AG09309 (cell line): ENCODE results near the gene RIN2.

Experiments used
- DNase-seq: peaks from one replicate; pipeline ENCODE4 v3.0.0-alpha.2; 2010; ENCODE audit warnings: low read depth
- H3K4me3 ChIP-seq: 2 replicates; pipeline ENCODE4 v1.5.1; 2011; ENCODE audit warnings: mild to moderate bottlenecking, low read depth, low read length, moderate library complexity; ENCODE audit not compliant: control insufficient read depth
- TF ChIP-seq, protein P1 (sequence below): IDR thresholded peaks from 2 replicates; pipeline ENCODE4 v1.5.1; 2011; ENCODE audit warnings: mild to moderate bottlenecking, low read depth, low read length, inconsistent platforms; ENCODE audit not compliant: insufficient read depth, control insufficient read depth; ENCODE audit errors: missing control alignments

RIN2 gene

DNA sequence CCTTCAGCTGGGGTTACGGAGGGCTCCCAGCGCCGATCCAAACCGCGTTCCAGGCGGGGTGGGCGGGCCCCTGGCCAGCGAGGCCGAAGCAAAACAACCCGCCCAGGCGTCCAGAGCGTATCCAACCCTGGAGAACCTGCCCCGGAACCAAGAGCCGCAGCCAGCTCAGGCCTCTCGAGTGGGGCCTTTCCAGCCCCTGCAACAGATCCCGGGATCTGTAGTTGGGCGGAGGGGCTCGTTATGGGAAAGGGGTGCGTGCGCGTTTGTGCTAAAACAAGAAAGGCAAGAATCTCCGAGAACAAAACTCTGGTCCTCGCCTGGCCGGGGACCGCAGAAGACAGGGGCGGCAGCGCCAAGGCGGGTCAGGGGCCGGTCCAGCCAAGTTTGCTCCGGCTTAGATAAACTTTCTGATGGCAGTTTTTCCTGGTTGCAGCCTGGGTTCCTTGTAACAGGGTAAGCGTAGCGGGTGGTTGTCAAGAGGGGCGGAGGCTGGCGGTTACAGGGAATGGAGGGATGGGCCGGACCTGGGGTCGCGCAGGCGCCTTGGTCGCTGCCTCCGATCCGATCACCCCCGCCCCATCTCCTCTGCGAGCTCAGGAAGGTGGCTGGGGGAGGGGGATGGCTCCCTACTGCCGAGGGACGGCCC, 448 bp upstream of the RIN2 start:
- TF ChIP-seq, protein P1, sequence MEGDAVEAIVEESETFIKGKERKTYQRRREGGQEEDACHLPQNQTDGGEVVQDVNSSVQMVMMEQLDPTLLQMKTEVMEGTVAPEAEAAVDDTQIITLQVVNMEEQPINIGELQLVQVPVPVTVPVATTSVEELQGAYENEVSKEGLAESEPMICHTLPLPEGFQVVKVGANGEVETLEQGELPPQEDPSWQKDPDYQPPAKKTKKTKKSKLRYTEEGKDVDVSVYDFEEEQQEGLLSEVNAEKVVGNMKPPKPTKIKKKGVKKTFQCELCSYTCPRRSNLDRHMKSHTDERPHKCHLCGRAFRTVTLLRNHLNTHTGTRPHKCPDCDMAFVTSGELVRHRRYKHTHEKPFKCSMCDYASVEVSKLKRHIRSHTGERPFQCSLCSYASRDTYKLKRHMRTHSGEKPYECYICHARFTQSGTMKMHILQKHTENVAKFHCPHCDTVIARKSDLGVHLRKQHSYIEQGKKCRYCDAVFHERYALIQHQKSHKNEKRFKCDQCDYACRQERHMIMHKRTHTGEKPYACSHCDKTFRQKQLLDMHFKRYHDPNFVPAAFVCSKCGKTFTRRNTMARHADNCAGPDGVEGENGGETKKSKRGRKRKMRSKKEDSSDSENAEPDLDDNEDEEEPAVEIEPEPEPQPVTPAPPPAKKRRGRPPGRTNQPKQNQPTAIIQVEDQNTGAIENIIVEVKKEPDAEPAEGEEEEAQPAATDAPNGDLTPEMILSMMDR = no peak
- DNase-seq = no peak
- peak overlapping the region; percentile 85 for H3K4me3 ChIP-seq

DNA sequence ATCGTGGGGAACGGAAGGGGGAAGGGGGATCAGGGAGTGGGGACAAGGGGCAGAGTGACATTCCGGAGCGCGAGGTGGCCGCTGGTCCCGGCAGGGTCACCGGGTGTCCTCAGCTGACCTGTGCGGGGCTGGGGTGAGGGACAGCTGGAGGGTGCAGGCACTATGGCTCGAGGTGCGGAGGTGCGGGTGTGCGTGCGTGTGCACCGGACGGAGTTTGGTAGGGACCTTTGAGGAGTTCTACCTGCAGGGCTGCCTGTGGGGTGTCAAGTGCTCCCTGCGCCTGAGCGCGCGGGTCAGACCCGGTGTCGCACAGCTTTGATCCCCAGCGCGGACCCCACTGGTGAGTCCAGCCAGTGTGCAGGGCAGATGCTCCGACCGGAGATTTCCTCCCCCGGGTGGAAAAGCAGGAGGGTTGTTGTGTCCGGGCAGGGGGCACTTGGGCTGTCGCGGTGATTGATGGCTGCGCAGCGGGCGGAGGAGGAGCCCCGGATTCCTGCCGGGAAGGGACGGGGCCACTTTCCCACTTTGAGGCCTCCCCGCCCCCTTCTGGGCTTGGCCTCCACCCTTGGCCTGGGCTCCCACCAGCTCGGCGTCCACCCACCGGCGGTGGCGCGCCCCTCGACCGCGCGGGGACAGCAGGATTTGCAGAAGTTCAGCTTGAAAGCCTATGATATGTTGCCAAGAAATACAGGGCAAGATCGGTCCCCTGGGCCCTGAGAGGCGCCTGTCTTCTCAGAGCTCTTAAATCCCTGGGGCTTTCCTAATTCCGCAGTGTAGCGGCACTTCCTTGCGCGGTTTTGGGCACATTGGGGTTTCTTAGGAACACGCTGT, 658 bp downstream of the RIN2 start:
- no peak for DNase-seq
- TF ChIP-seq, protein P1 = no peak
- peak overlapping the region; percentile 85 for H3K4me3 ChIP-seq

DNA sequence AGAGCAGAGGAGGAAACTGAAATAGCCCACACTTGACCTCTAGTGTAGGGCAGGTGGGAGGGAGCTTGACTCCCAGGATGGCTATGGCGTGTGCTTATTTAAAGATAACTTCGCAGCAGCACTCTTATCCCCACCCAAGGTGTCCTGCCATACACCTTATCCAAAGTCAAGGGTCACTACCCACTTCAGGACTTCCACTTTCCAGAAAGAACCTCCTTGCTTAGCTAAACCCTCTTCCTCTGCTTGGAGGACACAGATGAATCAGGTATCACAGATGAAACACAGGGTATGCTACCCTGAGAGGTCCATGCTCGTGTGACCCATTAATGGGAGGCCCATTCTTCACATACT, 2.3 kb downstream of the RIN2 start:
- H3K4me3 ChIP-seq = no peak overlapping the region
- TF ChIP-seq, protein P1 = no peak
- DNase-seq = no peak

DNA sequence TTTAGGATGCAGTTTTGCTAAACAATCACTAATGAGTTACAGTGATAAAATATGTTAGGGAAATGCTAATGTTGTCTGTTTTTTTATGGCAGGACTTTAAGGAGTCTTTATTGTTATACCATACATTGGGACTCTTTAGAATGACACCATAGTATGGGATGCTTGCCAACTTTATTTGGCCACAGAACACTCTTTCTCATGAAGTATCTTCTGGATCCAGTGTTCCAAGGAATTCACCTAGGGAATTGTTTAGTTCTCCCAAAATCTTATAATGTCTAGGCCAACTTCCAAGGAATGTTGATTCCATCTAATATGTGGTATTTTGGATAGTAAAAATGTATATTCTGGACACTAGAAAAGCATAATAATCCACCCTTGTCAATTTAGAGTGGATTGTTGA, 3.3 kb downstream of the RIN2 start:
- H3K4me3 ChIP-seq = no peak overlapping the region
- TF ChIP-seq, protein P1 = no peak
- DNase-seq = no peak

DNA sequence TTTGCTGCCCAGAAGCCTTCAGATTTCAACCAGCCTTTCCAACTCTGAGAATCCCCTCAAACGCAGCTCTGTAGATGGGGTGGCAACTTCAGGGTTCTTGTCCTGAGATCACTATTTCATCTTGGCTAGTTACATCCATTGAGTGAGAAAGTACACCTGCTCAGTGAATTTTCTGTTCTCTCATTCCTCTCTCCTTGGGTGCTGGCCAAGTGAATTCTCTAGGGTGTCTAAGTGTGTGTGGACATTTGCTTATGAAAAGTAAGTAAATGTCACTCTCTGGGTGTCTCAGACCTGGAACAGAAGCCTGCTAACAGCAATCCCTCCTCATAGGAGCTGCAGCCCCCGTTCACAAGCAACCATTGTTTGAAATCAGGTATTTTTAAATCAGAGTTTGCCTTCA, 3.8 kb downstream of the RIN2 start:
- TF ChIP-seq, protein P1 = no peak
- no peak overlapping the region for H3K4me3 ChIP-seq
- DNase-seq = no peak

DNA sequence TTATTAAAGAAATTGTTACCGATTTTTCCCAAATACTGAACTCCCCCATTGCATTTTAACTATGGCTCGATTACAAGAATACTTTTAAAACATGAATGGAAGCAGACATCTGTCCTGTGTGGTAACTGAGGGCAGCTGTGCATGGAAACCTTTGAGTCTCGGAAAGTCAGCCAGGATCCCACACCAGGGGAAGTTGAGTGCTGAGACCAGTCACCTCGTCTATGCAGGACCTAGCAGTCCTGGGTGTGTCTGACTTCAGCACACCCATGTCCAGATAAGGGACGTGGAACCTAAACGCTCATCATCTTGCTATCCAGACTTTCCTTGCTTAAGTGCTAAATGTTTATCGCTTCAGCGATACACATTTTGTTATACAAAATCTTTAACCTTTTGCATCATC, 6.1 kb downstream of the RIN2 start:
- TF ChIP-seq, protein P1 = no peak
- H3K4me3 ChIP-seq = no peak overlapping the region
- DNase-seq = no peak

DNA sequence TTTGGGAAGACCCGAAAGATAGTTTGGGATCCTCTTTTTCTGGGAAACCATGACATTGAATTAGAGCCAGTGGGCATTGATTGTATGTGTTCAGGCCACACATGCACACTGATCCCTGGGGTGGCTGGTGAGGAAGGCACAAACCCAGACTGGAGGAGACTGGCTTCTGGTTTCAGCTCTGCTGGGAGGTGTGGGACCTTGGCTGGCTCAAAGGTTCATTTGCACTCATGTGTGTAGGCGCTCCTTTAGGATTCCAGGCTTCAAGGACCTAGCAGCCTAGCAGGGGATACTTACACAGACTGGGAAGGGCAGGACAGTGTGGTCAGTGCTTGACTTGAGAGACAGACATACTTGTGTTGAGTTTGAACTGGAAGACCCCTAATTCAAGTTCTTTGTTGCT, 7.2 kb downstream of the RIN2 start:
- TF ChIP-seq, protein P1 = no peak
- no peak overlapping the region for H3K4me3 ChIP-seq
- no peak for DNase-seq
